Ureter (tissue), 1 donor: Measurements from ENCODE around the gene GAST. TPM values are rescaled to one million over a fixed set of nuclear protein-coding genes. Genes with fewer than 3 reads are reported as not detected.
"Not testable (repeated sequence)": the region's sequence is repeated elsewhere in the genome, so short reads cannot be mapped to it uniquely, and the experiment has no call there.

Source experiments
- DNase-seq: peaks from one replicate; pipeline ENCODE4 v3.0.0-alpha.2; 2020; ENCODE audit warnings: low spot score
- total RNA-seq: library from RNA; stranded (reverse); gene quantifications from one replicate; pipeline ENCODE4 v1.2.4, GENCODE V29; 2023
- donor health status: DM: yes; HTN: yes; CAD: no.

Gene GAST, protein sequence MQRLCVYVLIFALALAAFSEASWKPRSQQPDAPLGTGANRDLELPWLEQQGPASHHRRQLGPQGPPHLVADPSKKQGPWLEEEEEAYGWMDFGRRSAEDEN
- total RNA-seq, result not detected

DNA sequence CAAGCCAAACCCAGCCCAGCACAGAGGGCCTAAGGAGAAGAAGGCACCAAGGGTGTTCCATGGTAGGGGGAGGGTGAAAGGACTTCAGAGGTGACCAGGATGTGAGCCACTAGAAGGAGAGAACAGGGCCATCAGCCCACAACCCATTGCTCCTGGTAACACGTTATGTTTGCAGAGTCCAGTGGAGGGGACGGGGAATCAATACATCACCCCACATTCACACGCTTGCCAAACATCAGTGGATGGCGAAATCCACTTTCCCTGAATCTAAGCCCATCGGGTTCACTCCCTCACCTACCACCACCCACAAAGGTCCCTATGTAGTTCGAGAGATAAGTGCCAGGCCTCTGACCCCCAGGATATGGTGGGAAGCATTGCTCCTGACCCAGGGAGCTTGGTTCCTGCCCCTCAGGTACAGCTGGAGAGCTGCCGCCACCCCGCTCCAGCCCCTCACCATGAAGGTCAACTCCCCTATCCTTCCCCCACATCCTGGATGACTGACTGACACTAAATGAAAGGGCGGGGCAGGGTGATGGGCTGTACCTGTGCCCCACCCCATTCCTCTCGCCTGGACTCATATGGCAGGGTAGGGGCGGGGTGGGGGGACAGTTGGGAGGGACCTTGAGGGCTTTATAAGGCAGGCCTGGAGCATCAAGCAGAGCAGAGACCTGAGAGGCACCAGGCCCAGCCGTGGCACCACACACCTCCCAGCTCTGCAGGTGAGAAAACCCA is at the start of gene GAST:
Gene GAST, plus strand, starts transcription at position 663 of the 732 bp plus-strand sequence. CDS start 3,106 bp downstream, outside the sequence.
- DNase-seq, result no peak

DNA sequence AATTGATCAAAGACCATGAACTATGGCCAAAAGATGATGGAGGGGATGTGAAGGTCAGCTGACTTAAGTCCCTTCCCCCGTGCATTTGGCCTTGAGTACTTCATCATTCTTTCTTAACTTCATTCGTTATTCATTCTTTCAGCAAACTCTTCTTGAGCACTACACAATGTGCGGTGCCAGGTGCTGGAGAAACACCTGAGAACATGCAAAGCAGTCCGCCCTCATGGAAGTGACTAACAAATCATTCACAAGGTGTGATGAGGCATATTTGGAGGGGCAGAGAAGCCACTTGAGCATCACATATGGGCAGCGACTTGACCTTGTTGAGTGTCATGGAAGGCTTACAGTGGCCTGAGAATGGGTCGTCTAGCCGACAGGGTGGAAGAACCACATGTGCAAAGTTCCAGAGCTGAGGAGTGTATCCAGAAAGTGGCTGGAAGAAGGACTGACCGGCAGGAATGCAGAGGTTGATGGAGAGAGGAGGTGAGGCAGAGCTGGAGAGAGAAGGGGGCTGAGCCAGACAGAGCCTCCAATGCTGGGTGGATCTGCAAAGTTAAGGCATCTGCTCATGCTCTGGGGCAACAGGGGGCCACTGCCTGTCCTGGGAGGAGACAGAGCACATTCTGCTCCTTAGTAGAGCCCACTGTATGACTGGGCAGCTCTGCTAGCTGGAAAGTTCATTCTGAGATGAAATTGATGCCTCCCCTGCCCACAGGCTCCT is 48.5 kb upstream of the GAST start:
- no peak for DNase-seq

DNA sequence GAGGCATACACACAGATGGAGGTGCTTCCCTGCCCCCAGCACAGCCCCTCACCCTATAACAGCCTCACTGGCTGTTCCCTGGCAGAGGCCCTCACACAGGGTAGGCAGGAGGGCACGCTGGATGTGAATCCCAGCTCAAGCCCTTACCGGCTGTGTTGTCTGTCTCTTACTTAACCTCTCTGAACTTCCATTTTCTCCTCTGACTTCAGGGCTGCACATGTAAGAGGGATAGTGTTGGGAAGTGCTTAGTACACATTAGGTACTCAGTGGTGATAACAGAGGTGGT is 48.0 kb upstream of the GAST start:
- no peak for DNase-seq

DNA sequence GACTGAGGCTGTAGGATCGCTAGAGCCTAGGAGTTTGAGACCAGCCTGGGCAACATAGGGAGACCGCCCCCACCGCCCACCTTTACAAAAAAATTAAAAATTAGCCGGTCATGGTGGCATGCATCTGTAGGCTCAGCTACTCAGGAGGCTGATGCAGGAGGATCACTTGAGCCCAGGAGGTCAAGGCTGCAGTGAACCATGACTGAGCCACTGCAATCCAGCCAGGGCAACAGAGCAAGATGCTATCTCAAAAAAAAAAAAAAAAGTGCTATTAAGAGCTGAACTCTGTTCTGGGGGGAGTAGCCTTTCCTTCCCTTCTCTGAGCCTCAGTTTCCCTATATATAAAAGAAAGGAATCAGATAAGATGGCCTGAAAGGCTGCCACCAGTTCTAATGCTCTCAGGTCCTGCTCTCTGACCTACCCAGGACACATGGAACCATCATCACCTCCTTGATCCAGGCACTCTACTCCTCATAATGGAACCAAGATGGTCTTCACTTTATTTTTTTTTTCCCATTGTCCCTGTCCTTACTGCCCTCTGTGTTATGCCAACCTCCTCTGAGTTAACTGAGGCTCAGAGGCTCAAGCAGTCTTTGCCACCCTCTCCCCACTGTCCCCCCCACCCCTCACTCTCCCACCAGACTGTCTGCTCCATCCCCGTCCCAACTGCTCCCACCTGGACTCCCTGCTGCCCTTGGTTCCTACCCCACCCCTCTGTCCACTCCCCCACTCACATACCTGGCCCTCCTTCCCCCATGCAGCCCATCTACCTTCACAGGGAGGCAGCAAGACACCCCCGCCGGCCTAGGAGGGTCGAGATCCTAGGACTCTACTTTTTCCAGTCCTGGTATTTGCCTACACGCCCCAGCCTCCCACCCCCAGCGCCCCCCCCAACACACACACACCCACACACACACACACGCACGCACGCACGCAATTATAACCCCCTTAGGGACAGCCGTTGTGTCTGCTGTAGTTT is 47.3 kb upstream of the GAST start:
- no peak for DNase-seq

DNA sequence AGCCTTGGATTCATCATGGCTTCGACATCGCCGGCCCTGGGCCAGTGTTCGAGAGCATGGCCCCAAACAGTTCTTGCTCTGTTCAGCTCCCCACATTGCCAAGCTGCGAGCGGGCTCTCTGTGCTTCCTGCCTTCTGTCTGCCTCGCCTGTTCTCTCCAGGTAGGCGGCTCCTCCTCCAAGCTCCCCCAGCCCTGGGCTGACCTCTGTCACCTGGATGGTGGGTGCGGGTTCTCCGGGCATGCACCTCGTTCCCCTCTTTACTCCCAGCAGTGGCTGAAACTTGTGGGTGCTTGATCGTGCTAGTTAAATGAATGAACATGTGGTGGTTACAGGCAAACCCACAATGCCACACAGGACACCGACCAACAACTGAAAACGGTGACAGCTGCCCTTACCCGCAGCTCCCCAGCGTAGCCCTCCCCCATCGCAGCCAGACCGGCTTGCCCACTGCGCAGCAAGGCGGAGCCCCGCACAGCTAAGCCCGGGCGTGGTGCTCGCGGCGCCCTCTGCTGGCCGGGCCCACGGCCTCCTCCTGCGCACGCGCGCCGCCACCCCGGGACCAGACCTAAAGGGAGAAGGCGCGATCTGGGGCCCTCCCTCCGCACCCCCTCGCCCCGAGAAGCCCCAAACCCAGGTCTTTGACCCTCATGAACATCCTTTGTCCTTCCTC is 46.4 kb upstream of the GAST start:
- DNase-seq, result peak; percentile 93

DNA sequence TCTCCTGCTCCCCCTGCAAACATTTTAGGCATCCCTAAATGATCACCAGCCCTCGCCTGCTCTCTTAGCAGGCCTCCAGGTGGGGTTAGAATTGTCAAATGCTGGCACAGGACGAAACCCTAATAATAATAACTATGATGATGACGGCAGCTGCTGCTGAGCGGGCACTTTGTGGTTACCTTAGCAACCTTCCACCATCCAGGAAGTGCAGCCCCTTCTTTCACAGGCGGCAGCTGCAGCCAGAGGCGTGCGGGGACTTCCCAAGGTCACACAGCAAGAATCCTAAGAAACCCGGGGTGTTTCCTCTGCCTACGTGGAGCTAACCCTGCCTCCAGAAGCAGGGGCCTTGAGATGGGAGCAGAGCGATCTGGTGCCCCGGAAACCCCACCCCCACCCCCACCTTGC is 45.9 kb upstream of the GAST start:
- no peak for DNase-seq

DNA sequence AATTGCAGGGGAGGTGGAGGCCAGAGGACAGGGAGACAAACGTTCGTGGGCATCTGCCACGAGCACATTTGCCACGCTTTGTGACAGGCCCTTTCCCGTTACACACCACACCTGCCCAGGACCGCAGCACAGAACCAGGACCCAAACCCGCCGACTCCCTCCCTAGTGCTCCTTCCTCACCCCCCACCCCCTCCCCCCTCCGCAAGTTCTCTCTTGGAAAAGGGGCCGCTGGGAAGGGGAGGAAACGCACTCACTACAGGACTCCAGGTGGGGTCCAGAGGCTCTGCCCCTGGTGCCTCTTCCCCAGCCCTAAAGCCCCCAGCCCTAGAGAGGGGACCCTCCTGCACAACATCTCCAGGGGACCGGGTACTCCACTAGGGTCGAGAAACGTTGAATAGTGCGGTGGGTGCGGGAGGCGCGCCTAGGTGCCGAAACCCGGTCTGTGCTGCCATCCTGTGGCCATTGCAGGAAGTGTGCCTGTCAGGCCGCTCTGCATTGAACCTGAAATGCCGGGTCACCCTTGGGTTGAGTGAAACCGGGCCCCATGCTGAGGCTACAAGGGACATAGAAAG is 45.3 kb upstream of the GAST start:
- DNase-seq, result peak; percentile 91

DNA sequence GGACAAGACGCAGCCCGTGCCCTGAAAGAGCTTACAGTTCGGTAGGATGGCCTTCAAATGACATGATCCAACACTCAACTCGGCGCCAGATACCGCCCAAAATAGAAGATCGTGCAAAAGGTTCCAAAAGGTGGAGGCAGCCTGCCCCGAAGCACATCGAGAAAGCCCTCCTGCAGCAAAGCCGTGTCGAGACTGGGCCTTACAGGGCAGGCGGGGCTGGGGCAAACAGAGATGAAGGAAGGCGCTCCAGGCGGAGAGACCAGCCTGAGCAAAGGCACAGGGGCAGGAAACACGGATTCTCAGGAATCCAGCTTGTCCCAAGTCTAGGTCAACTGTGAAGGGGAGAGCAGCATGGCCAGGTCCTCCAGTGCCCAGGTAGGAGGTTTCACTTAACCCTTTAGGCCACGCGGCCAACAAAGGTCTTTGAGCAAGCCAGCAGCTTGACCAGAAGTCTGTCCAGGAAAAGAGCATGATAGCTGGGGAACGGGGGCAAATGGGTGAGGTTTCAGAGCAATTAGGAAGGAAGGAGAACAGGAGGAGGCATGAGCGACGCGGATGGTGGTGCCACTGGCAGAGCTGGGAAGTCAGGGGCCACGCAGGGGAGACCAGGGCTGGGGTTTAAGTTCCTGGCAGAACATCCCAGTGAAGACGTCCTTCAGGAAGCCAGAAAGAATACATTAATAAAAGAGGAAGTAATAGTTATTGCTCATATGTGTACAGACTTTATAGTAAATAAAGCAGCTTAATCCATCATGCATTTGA is 44.7 kb upstream of the GAST start:
- DNase-seq, result no peak

DNA sequence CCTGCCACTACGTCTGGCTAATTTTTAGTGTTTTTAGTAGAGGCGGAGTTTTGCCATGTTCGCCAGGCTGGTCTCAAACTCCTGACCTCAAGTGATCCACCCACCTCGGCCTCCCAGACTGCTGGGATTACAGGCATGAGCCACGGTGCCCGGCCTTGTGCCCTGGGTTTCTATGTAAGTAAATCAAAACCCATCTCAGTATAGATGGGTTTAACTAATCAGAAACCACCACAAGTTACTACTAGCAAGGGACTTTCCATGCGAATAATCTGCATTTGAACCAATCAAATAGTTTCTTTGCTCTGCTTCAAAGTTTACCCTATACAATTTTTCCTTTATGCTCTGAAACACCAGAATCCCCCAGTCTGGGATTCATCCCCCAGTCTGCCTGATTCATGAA is 40.0 kb upstream of the GAST start:
- no peak for DNase-seq

DNA sequence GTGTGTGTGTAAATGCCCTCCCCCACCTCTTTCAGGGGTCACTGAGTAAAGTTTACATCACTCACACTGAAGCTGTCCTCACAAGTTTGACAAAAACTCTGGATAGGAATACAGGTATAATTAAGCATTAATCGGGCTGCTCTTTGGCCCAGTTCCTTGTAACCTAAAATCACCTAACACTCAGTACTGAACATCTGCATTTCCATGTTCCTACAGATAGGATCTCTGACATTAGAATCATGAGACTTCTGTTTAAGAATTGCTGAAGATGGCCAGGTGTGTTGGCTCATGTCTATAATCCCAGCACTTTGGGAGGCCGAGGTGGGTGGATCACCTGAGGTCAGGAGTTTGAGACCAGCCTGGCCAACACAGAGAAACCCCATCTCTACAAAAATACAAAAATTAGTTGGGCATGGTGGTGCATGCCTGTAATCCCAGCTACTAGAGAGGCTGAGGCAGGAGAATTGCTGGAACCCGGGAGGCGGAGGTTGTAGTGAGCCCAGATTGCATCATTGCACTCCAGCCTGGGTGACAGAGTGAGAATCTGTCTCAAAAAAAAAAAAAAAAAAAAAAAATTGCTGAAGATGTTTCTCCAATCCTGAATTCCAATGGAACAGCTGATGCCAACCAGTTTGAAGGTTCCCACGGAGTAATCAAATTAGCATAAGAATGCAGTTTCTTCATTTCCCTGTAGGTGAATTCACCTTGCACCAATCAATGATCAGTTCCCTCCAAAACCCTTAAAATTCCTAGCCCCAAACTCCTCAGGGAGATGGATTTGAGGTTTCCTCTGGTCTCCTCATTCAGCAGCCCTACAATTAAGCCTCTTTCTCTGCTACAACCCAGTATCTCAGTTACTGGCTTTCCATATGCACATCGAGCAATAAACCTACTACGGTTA is 36.7 kb upstream of the GAST start:
- DNase-seq, result not testable (repeated sequence)

DNA sequence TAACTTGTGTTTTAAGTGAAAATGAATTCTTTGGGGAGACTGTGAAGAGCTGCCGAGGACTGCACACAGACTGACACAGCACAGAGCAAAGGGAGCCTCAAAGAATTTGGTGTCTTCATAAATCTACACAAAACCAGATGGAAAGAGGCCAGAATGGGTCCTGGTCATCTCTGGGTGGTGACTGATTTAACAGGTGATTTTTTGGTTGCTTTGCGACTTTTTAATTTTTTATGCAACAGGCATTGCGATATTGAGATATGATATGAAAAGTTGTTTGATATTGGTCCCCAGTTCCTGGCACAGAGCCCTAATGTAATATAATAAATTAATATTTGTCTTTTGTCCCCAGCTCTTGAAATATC is 36.1 kb upstream of the GAST start:
- no peak for DNase-seq

DNA sequence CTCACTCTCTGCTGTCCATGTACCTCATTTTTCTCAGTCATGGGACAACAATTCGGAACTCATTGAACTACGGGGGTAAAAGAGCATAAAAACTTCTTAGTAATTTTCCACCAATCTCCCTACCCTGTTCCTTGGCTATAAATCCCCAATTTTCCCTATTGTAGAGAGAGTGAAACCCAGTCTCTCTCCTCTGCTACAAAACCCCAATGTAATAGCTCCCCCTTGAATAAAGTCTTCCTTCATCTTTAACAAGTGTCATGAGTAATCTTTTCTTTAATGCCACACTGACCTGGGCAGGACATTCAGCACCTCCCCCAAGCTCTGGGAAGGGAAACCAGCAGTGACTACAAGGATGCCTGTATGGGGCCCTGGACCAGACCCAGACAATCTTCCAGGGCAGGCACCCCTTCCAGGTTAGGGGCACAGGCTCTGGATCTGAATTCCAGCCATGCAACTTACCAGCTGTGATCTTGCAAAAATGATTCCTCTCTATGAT is 33.7 kb upstream of the GAST start:
- DNase-seq, result no peak

DNA sequence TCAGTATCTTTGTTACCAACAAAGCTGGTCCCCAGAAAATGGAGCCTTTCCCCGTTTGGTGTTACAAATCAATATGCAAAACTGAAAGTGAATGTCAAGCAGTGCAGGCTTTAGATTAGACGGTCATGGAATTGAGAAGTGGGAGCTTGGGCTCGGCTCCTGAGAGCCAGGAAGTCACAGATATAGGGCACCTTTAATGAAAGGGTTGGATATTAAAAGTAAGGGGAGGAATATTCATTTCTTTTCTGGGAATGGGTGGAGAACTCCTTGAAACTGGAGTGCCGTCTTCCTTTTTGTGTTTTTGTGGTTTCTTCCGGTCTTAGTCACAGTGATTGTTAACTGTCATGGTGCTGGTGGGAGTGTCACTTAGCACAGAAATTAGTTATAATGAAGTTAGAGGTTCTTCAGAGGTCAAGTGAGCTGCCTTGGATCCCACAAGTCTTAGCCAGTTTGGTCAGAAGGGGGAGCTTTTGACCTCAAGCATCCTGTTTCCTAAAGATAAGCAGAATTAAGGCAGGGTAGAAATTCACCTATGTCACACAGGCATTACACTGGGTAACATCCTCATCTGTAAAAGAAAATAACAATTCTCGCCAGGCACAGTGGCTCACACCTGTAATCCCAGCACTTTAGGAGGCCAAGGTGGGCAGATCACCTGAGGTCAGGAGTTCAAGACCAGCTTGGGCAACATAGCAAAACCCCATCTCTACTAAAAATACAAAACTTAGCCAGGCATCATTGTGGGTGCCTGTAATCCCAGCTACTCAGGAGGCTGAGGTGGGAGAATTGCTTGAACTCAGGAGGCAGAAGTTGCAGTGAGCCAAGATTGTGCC is 33.0 kb upstream of the GAST start:
- no peak for DNase-seq

DNA sequence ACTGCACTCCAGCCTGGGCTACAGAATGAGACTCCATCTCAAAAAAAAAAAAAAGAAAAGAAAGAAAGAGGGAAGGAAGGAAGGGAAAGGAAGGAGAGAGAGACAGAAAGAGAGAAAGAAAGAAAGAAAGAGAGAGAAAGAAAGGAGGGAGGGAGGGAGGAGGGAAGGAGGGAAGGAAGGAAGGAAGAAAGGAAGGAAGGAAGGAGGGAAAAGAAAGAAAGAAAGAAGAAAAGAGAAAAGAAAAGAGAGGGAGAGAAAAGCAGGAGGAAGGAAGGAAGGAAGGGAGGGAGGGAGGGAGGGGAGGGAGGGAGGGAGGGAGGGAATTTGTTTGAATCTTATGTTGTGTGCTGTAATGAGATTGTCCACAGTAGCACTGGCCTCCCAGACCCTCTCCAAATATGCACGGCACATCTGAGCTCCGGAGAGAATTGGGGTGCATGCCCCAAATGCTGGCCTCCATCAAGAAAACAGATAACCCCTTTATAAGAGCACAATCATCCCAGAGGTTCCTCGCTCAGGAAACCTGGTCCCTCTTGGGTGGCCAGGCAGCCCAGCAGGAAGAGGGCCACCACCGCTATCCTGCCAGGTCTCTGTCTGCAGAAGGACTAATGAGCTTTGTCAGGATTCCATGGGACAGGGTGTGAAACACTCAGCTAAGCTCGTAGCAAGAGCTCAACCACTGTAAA is 32.2 kb upstream of the GAST start:
- no peak for DNase-seq

DNA sequence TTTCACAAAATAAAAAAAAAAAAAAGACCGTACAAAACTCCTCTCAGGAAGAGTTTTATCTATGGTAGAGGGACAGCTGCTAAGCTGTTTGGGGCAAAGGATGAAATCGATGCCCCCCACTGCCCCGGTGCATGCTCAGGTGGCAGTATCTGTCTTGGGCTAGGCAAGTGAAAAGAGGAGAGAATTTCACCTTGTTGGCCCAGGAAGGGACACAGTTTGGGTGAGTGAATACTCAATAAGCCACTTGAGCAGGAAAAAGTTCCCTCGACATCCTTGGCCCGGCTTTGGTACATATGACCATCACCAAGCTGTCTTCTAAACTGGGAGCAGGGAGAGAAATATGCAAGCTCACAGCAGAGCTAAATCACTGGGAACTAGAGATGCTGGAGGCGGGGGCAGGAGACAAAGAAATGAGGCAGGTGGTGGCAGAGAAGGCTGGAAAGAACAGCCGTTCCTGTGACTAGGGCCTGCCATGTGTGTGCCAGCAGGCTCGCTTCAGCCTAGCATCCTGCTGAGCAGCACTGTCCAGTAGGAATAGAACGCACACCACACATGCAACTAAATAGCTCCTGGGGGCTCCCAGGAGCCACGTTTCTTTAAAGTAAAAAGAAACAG is 31.6 kb upstream of the GAST start:
- DNase-seq, result no peak

DNA sequence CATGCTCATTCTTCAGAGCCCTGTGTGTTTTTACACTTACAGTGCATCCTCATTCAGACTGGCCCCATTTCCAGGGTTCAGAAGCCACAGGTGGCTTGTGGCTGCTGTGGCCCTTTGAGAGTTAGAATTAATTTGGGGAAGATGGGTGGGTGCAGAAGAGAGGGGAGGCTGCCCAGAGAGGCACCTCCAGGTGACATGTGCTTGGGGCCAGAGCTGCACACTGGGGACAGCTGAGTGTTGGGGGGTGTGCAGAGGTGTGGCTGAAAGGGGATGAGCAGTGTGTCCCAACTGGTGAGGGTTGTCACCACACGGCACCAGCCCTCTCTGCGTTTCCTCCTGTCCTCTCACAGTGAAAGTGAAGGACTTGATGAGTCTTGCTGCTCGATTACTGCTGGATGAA is 30.4 kb upstream of the GAST start:
- DNase-seq, result no peak

DNA sequence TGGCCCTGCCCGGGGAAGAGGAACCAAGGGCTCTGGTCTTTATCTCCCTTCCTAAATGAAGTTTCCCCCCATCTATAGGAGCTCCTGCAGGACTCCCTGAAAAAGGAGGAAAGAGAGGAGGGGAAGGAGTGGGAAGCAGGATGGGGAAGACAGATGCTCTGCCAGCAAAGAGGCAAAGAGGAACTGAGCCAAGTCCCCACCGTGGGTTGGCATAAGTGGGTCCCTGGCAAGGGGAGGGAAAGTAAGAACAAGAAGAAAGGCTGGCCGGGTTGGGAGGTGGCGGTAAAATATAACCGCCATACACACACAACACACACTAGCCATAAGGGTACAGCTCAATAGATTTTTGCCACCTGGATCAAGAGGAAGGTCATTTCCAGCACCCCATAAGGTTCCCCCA is 29.5 kb upstream of the GAST start:
- no peak for DNase-seq
